ENCODE results near the gene DNAJB5.

The DNAJB5 gene

DNA sequence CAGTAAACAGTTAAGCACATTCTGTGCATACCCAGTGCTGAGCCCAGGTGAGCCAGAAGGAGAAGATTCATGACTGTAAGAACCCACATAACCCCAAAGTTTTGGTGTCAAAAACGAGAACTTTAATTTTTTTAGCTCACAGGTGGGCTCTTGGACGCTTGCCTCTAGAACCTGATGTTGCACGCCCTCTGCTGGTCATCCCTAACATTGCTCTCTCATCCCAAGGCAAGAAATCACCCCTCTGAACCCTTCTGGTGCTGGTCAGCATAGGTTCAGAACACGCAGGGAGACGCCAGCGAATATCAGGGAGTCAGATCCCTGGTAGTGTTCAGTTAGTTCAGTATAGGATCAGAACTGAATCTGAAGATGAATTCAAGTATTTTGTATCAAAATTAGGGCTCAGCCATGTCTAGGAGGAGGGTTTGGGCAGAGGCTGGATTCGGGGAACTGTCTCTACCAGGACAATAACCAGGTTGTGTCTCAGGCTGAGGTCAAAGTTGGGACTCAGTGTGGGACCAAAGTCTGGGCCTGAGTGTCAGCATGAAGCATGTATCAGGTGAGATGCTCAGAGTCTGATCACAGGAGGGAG lies 4.1 kb upstream of the DNAJB5 start:
- DNase-seq = no peak

- no peak for DNase-seq
Measured at GRCh38 chr9:34986540-34987047, 3.0 kb upstream of the DNAJB5 start.

- DNase-seq = no peak
Measured at GRCh38 chr9:34987160-34987901, 2.2 kb upstream of the DNAJB5 start.

GRCh38 chr9:34988218-34989002 lies 1.1 kb upstream of the DNAJB5 start:
- no peak for DNase-seq

- DNase-seq = no peak
Measured at GRCh38 chr9:34989946-34990635, 546 bp downstream of the DNAJB5 start.

DNA sequence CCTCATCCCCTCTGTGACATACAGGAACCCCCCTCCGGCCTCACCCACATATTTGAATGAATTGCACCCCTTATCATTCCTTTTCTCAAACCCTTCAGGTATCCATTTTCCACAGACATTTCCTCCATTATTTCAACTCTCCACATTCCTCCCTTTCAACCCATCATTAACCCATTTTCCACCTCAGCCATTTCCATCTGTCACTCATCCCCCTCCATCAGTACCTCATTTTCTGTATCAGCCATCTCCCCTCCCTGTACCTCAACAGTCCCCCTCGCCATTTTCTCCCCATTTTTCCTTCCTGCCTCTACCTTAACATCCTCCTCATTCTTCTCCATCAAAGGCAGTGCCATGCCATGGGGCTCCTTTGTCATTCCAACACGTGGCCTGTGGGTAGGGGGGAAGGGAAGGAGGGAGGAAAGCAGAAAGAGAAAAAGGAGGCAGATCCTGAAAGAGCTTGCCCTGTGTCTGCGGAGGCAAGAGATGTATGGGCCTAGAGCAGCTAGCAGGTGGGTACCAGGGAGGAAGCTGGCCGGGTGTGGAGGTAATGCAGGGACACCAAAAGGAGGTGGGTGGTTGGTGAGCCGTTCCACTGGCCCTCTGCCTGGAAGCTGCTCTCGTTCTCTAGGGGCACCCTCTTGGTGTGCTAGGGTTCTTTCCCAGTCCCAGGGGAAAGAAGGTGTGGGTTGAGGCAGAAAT lies 1.5 kb downstream of the DNAJB5 start:
- DNase-seq = no peak

DNA sequence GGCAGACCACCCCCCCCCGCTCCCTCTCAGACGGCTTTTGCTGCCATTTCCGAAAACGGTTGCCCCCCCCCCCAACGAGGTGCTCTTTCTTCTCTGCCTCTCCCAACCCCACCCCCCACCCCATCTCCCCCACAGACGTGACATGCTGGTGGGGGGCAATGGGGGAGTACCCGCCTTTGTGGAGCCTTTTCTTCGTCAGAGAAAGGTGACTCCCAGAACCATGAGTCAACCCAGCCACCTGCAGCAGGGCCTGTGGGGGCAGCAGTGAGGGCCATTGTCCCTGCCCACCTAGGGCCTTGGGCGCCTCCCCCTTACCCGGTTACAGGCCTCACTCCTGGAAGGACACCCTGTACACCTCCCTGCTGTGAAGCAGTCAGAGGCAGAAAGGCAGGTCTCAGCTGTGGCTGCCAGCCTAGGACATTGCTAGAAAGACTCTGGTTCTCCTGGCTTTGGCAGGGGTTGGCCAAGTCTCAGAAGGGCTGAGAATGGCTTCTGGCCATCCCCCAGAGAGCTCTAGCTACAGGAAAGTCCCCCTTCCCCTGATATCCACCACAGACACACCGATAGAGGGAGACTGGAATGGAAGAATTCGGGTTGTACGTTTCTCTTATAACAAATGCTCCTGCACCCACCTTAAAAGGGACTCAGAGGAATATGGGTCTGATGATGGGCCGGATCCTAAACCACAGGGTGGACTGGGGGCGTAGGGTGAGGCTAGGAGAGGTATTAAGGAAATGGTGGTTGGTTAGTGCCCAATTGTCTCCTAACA lies 2.2 kb downstream of the DNAJB5 start:
- no peak for DNase-seq

GRCh38 chr9:34992376-34992951 lies 2.9 kb downstream of the DNAJB5 start:
- no peak for DNase-seq

DNA sequence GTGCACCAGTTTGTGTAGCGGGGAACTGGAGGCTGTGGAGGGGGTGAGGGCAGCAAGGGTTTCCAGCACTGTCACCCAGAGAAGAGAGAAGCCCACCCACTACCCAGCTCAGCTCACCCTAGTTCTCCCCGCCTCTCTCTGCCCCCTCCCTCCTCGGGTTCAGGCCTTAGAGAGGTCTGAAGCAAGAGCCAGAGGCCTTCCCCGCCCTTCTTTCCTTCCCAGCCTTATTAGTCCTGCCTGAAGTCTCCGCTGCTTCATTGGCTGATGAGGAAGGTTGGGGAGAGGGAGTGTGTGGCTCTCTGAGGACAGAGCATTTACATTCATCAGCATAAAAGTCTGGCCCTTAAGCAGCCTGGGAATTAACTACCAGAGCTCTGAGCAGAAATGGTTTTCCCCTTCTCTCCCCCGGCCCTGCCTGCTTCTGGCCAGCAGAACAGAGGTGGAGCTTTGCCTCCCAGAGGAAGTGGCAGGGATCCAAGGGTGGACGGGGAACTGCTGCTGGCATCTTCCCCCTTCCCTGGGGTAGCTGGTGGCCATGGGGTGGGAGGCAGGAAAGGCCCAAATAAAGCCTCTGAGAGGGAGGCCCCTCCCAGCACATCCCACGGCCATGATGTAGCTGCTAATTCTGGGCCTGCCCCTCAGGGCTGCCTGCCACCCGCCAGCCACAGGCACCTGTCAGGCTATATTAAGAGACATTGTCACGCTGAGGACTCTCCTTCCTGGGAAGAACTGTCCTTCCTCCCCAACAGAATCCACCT lies 4.1 kb downstream of the DNAJB5 start:
- no peak for DNase-seq

DNA sequence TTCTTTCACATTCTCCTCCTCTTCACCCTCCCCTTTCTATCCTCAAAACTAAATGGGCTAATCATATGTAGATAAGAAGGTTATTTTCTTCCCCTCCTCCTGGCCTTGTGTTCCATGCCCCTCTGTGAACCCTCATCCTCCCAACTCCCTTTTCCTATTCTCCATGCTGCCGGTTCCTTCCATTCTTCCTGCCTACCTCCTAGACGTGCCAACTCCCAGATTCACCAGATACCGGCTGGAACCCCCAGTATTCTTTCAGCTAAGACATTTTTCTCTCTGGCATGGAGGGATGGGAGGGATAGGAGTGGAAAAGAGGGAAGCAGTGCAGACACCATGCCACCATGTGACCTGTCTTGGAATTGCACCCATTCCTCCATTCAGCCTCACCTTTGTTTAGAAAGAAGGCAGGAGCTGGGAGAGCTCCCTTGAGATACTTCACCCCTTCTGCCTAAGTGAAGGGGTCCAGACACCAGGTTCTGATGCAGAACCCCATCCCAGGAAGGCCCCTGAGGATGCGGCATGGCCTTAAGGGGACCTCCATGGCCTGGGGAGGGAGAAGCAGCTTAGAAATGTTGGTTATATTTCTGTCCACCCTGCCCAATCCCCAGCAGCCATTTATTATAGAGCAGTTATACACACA lies 4.8 kb downstream of the DNAJB5 start:
- DNase-seq = no peak

DNA sequence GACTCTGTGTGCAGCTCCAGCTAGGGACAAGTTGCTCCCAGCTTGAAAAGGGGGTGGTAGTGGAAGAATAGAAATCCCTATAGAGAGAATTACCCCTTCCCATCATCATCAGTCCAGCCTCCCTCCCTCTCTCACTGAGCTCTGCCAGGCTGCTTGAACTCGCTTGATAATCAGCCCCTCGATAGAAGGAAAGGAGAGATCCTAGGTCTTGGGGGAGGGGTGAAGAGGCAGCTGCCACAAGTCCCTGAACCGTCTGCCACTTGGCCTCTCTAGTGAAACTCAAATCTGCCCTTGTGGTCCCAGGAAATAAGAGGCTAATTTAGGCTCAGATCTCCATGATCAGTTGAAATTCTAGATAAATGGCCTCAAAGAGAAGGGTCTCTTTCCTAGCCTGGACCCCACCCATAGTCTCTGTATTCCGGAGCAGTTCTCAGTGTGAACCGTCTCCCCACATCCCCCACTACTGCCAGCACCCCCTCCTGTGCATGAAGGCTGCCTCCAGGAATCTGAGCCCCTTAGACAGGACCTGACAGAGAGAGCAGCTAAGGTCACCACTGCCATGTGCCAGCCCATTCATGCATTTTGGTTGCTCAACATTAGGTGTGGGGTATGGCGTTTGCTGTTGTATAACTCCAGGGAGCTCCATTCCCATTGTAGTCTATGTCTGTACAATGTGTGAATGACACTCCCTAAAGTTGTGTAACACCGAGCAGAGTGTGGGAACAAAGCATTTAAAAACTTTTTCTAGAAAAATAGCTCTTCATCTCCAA lies 5.5 kb downstream of the DNAJB5 start:
- DNase-seq = no peak

- DNase-seq = no peak
Measured at GRCh38 chr9:34995670-34996060, 6.1 kb downstream of the DNAJB5 start.

GRCh38 chr9:34996181-34996904 lies 6.8 kb downstream of the DNAJB5 start:
- DNase-seq = no peak

- no peak for DNase-seq
Measured at GRCh38 chr9:34996905-34997279, 7.3 kb downstream of the DNAJB5 start.

- no peak for DNase-seq
Measured at GRCh38 chr9:34997379-34997781, 7.8 kb downstream of the DNAJB5 start.

- DNase-seq = no peak
Measured at GRCh38 chr9:34998266-34998665, 8.7 kb downstream of the DNAJB5 start.

DNA sequence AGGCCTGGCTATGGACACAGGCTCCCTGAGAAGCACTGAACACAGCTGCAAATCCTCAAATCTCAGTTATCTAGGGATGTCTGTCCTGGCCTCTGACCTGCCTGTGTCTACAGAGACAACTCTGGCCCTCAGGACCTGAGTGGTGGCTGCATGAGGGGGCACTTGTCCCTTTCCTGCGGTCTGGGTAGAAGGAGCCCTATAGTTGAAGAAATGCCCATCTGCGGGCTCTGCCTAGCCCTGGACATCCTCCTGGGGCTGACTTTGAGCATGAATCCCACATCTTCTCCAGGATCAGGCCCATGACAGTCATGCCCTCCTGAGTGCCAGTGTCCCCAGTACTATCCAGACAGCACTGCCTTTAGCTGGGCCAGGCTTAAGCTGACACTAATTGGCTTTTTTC lies 10.0 kb downstream of the DNAJB5 start:
- no peak for DNase-seq

- no peak for DNase-seq
Measured at GRCh38 chr9:35000535-35001284, 11.2 kb downstream of the DNAJB5 start.

Data from KG1 (cell line).